ENCODE results near the gene AMOT. TPM values are rescaled to one million over a fixed set of nuclear protein-coding genes. Genes with fewer than 3 reads are reported as not detected.
"Not testable (repeated sequence)": the region's sequence is repeated elsewhere in the genome, so short reads cannot be mapped to it uniquely, and the experiment has no call there.

The AMOT gene
- total RNA-seq, 1 donor from 2014 or later = 3.9 TPM

DNA sequence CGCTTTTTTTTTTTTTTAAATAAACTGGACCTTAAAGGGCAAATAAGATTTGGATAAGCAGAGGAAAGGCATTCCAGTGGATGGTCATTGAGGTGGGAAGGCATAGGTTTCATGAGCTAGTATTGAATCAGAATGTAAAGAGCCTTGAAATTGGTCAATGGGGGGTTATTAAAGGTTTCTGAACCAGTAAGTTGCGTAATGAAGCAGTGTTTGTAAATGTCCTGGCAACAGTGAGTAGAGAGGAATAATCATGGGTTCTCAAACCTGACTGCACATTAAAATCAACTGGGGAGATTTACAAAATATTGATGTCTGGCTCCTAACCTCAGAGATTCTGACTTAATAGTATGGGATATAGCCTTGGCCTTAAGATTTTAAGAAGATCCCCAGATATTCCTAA is 23.2 kb upstream of the AMOT start:
- H3K4me1 ChIP-seq = no peaks in the 10 kb centered on the region
- no peak for DNase-seq (ENCODE audit: low spot score in 2 of 2)
- H3K4me3 ChIP-seq = no peak overlapping the region
- no peak overlapping the region for H3K27ac ChIP-seq
- TF ChIP-seq, protein P1, sequence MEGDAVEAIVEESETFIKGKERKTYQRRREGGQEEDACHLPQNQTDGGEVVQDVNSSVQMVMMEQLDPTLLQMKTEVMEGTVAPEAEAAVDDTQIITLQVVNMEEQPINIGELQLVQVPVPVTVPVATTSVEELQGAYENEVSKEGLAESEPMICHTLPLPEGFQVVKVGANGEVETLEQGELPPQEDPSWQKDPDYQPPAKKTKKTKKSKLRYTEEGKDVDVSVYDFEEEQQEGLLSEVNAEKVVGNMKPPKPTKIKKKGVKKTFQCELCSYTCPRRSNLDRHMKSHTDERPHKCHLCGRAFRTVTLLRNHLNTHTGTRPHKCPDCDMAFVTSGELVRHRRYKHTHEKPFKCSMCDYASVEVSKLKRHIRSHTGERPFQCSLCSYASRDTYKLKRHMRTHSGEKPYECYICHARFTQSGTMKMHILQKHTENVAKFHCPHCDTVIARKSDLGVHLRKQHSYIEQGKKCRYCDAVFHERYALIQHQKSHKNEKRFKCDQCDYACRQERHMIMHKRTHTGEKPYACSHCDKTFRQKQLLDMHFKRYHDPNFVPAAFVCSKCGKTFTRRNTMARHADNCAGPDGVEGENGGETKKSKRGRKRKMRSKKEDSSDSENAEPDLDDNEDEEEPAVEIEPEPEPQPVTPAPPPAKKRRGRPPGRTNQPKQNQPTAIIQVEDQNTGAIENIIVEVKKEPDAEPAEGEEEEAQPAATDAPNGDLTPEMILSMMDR (IDR thresholded peaks at IDR 0.05) = no peak
- no peaks in the 10 kb centered on the region for H3K27me3 ChIP-seq
- H3K36me3 ChIP-seq = no peaks in the 10 kb centered on the region
- intact Hi-C loops (cut with DNase I) = no loop called here
- H3K9me3 ChIP-seq = no peaks in the 10 kb centered on the region

DNA sequence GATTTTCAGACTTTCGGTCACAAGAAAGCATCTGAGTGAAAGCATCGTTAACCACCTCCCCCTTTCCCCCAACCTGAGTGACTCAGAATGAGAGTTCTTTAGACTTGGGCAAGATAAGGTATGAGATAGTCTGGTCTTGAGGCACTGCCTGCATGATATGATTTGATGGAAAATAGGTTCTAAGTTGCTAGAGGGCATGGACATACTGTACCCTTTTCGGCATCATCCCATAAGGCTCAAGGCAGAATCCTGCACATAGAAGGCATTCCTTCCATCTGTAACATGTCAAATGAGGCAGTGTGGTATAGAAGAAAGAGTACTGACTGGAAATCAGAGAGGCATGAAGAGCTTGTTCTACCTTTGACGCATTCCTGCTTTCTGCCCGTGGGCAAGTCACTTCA is 16.8 kb upstream of the AMOT start:
- H3K27me3 ChIP-seq = no peaks in the 10 kb centered on the region
- intact Hi-C loops (cut with DNase I) = no loop called here
- TF ChIP-seq, protein P1 (IDR thresholded peaks at IDR 0.05) = no peak
- no peak for DNase-seq (ENCODE audit: low spot score in 2 of 2)
- no peaks in the 10 kb centered on the region for H3K4me1 ChIP-seq
- H3K9me3 ChIP-seq = no peaks in the 10 kb centered on the region
- no peaks in the 10 kb centered on the region for H3K36me3 ChIP-seq
- H3K4me3 ChIP-seq = no peak overlapping the region
- no peak overlapping the region for H3K27ac ChIP-seq

DNA sequence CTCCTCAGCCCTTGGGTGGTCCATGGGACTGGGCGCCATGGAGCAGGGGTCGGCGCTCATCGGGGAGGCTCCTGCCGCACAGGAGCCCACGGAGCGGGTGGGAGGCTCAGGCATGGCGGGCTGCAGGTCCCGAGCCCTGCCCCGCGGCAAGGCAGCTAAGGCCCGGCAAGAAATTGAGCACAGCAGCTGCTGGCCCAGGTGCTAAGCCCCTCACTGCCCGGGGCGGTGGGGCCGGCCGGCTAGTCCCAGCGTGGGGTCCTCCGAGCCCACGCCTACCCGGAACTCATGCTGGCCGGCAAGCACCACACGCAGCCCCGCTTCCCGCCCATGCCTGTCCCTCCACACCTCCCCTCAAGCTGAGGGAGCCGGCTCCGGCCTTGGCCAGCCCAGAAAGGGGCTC is 14.3 kb upstream of the AMOT start:
- H3K9me3 ChIP-seq; H3K4me3 ChIP-seq; intact Hi-C loops (cut with DNase I); H3K4me1 ChIP-seq; H3K27ac ChIP-seq; H3K36me3 ChIP-seq; DNase-seq (ENCODE audit: low spot score in 2 of 2); H3K27me3 ChIP-seq: not testable (repeated sequence)

DNA sequence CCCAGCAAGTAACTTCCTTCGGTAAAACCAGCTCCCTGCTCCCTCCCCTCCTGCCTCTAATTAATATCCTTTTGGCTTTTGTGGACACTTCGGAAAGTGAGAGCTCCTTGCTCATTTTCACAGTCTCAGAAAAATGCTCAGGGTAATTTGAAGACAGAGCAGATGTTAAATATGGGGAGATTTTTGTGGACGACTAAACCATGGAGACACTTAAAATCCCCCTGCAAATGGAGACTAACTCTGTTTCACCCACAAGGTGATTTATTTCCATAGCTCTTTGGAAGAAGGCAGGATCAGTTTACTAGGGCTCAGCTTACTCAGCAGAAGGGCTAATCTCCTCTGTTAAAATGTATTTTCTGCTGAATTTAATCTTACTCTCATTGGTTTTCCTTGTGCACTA is 12.2 kb upstream of the AMOT start:
- H3K4me3 ChIP-seq = no peak overlapping the region
- no peak overlapping the region for H3K27ac ChIP-seq
- H3K27me3 ChIP-seq = no peaks in the 10 kb centered on the region
- intact Hi-C loops (cut with DNase I) = no loop called here
- H3K4me1 ChIP-seq = no peaks in the 10 kb centered on the region
- no peaks in the 10 kb centered on the region for H3K36me3 ChIP-seq
- no peak for DNase-seq (ENCODE audit: low spot score in 2 of 2)
- H3K9me3 ChIP-seq = no peaks in the 10 kb centered on the region
- TF ChIP-seq, protein P1 (IDR thresholded peaks at IDR 0.05) = no peak

DNA sequence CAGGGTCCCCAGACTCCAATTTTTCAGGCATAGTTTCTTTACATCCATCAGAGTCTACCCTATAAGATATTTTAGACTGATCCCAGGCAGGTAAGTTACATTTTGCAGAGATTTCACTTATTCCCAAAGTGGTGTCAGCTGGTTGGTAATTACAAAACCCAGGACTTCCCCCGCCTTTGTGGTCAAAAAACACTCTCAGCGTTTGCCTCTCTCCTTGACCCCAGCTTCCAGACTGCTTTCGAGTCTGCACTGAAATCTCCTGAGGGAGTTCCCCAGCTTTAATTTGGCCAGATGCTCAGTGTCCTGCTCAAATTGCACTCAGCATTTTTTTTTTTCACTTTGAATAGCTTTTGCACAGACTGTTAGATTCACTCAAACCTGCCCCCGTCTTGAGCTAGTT is 11.2 kb upstream of the AMOT start:
- no peaks in the 10 kb centered on the region for H3K27me3 ChIP-seq
- TF ChIP-seq, protein P1 (IDR thresholded peaks at IDR 0.05) = no peak
- no peak overlapping the region for H3K4me3 ChIP-seq
- DNase-seq (ENCODE audit: low spot score in 2 of 2) = no peak
- H3K9me3 ChIP-seq = no peaks in the 10 kb centered on the region
- H3K36me3 ChIP-seq = no peaks in the 10 kb centered on the region
- H3K27ac ChIP-seq = no peak overlapping the region
- no peaks in the 10 kb centered on the region for H3K4me1 ChIP-seq
- intact Hi-C loops (cut with DNase I) = no loop called here

DNA sequence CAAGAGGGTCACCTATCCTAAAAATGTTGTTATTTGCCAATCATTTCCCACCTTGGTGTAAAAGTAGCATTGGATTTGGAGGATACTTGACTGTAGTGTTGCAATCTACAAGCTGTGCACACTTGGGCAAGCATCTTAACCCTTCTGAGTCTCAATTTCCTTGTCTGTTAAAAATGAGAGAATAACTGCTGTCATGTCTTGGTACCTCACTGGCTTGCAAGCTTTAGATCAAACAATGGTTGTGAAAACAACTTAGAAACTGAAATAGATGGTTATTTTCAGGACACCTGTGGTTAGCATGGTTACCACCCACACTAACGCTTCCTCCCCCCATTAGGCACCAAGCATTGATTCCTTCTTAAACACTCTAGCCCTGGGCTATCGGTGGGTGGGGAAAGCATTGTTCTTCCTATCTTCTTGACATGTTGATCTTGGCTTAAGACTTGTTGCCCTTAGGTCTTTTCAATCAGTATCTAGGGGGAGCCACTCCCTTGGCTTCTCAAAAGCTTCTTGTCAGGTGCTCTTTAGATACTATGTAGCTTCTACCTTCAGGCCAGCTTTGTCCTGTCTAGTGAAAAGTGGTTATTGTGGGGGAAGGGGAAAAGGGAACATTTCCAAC is 10.6 kb upstream of the AMOT start:
- H3K4me1 ChIP-seq = no peaks in the 10 kb centered on the region
- no peaks in the 10 kb centered on the region for H3K36me3 ChIP-seq
- intact Hi-C loops (cut with DNase I) = no loop called here
- no peaks in the 10 kb centered on the region for H3K9me3 ChIP-seq
- H3K27me3 ChIP-seq = no peaks in the 10 kb centered on the region
- H3K27ac ChIP-seq = no peak overlapping the region
- TF ChIP-seq, protein P1 (IDR thresholded peaks at IDR 0.05) = no peak
- no peak for DNase-seq (ENCODE audit: low spot score in 2 of 2)
- no peak overlapping the region for H3K4me3 ChIP-seq

All from ascending aorta (tissue), 2 donors.